ENCODE results near the gene VAV2. TPM values are rescaled to one million over a fixed set of nuclear protein-coding genes. Genes with fewer than 3 reads are reported as not detected.

The VAV2 gene
- total RNA-seq, 1 experiment from 2014 or later: 9.7 TPM

- H3K4me1 ChIP-seq (ENCODE audit: insufficient read depth, low read length): no peaks in the 10 kb centered on the region
- no peaks in the 10 kb centered on the region for H3K36me3 ChIP-seq (ENCODE audit: low read depth, low read length)
- no peaks in the 10 kb centered on the region for H4K20me1 ChIP-seq (ENCODE audit: low read length)
- H3K27ac ChIP-seq (ENCODE audit: low read length): no peak overlapping the region
- no peaks in the 10 kb centered on the region for H3K9me3 ChIP-seq (ENCODE audit: low read length)
- 0 out of 2 replicates have a peak, but pooled peaks cover 6% of the 10 kb centered on the region for H3K79me2 ChIP-seq (ENCODE audit: low read length)
- no peaks in the 10 kb centered on the region for H3K9me2 ChIP-seq (replicated peaks; ENCODE audit: low read length)
- no TSS peak for BruUV-seq (replicated peaks)
- ATAC-seq (no peak), DNase-seq (no peak)
- TF ChIP-seq CTCF (conservative IDR thresholded peaks at IDR 0.05; ENCODE audit: low read depth, low read length) (no peak), EZH2phosphoT487 (IDR thresholded peaks at IDR 0.05; ENCODE audit: borderline replicate concordance, low read length) (no peak), EZH2 (IDR thresholded peaks at IDR 0.05; ENCODE audit: low read length, unreplicated experiment) (no peak)
- H3K4me2 ChIP-seq (ENCODE audit: low read length): no peak overlapping the region
- H3K9ac ChIP-seq (ENCODE audit: low read length): no peak overlapping the region
- no peaks in the 10 kb centered on the region for H3K27me3 ChIP-seq (ENCODE audit: low read length)
- POLR2A ChIA-PET (ENCODE audit: unreplicated experiment): no interaction called here
- no peak overlapping the region for H3K4me3 ChIP-seq (ENCODE audit: low read length)
- no peaks in the 10 kb centered on the region for H3F3A ChIP-seq (ENCODE audit: low read length, unreplicated experiment)
- H2AFZ ChIP-seq (ENCODE audit: low read length): no peak overlapping the region
- CTCF ChIA-PET: no interaction called here
- intact Hi-C loops (cut with micrococcal nuclease): no loop called here
Observed at GRCh38 chr9:133861692-133862091, 130.4 kb downstream of the VAV2 start.

- Histone ChIP-seq H4K20me1 (ENCODE audit: low read length) (no peaks in the 10 kb centered on the region), H3K27me3 (ENCODE audit: low read length) (no peaks in the 10 kb centered on the region), H3K79me2 (ENCODE audit: low read length) (0 out of 2 replicates have a peak, but pooled peaks cover 6% of the 10 kb centered on the region), H3F3A (ENCODE audit: low read length, unreplicated experiment) (no peaks in the 10 kb centered on the region), H2AFZ (ENCODE audit: low read length) (no peak overlapping the region), H3K9ac (ENCODE audit: low read length) (no peak overlapping the region), H3K9me3 (ENCODE audit: low read length) (no peaks in the 10 kb centered on the region), H3K36me3 (ENCODE audit: low read depth, low read length) (no peaks in the 10 kb centered on the region), H3K4me2 (ENCODE audit: low read length) (no peak overlapping the region), H3K27ac (ENCODE audit: low read length) (no peak overlapping the region), H3K4me1 (ENCODE audit: insufficient read depth, low read length) (no peaks in the 10 kb centered on the region), H3K9me2 (replicated peaks; ENCODE audit: low read length) (no peaks in the 10 kb centered on the region), H3K4me3 (ENCODE audit: low read length) (no peak overlapping the region)
- TF ChIP-seq EZH2 (IDR thresholded peaks at IDR 0.05; ENCODE audit: low read length, unreplicated experiment) (no peak), CTCF (conservative IDR thresholded peaks at IDR 0.05; ENCODE audit: low read depth, low read length) (no peak), EZH2phosphoT487 (IDR thresholded peaks at IDR 0.05; ENCODE audit: borderline replicate concordance, low read length) (no peak)
- BruUV-seq (replicated peaks): no TSS peak
- intact Hi-C loops (cut with micrococcal nuclease): no loop called here
- POLR2A ChIA-PET (ENCODE audit: unreplicated experiment): no interaction called here
- CTCF ChIA-PET: no interaction called here
- no peak for ATAC-seq
- DNase-seq: no peak
Observed at GRCh38 chr9:133861086-133861485, 131.0 kb downstream of the VAV2 start.

- Histone ChIP-seq H4K20me1 (ENCODE audit: low read length) (no peaks in the 10 kb centered on the region), H3K4me2 (ENCODE audit: low read length) (no peak overlapping the region), H3K9ac (ENCODE audit: low read length) (no peak overlapping the region), H3K27ac (ENCODE audit: low read length) (no peak overlapping the region), H3F3A (ENCODE audit: low read length, unreplicated experiment) (no peaks in the 10 kb centered on the region), H3K79me2 (ENCODE audit: low read length) (no peaks in the 10 kb centered on the region), H3K27me3 (ENCODE audit: low read length) (no peaks in the 10 kb centered on the region), H3K9me3 (ENCODE audit: low read length) (no peaks in the 10 kb centered on the region), H3K4me3 (ENCODE audit: low read length) (no peak overlapping the region), H3K4me1 (ENCODE audit: insufficient read depth, low read length) (no peaks in the 10 kb centered on the region), H2AFZ (ENCODE audit: low read length) (no peak overlapping the region), H3K9me2 (replicated peaks; ENCODE audit: low read length) (no peaks in the 10 kb centered on the region), H3K36me3 (ENCODE audit: low read depth, low read length) (no peaks in the 10 kb centered on the region)
- POLR2A ChIA-PET (ENCODE audit: unreplicated experiment): no interaction called here
- CTCF ChIA-PET: no interaction called here
- no peak for ATAC-seq
- TF ChIP-seq EZH2 (IDR thresholded peaks at IDR 0.05; ENCODE audit: low read length, unreplicated experiment) (no peak), CTCF (conservative IDR thresholded peaks at IDR 0.05; ENCODE audit: low read depth, low read length) (no peak), EZH2phosphoT487 (IDR thresholded peaks at IDR 0.05; ENCODE audit: borderline replicate concordance, low read length) (no peak)
- intact Hi-C loops (cut with micrococcal nuclease): no loop called here
- no peak for DNase-seq
- no TSS peak for BruUV-seq (replicated peaks)
Observed at GRCh38 chr9:133858771-133859170, 133.4 kb downstream of the VAV2 start.
